Measurements from ENCODE around the gene FBXO24.

DNA sequence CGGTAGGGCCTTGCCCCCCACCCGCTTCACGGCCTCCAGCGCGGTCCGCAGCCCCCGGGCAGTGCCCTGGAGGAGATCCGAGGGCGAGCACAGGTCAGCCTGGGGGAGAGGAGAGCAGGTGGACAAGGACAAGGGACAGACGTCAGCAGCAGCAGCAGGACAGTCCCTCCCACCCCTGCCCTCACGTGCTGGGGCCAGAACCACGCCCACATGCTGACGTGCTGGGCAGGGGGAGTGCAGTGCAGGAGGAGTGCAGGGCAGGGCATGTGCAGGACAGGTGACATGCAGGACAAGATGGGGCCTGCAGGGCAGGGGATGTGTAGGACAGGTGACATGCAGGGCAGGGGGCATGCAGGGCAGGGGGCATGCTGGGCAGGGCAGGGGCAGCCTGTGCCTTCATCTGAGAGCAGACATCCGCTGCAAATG lies 10.9 kb upstream of the FBXO24 start:
- TF ChIP-seq POLR2A (IDR thresholded peaks at IDR 0.05; ENCODE audit: low read depth, low read length) (no peak; the same call in none of the 2 replicates), CREM (IDR thresholded peaks at IDR 0.05; ENCODE audit: low read depth) (no peak), EZH2 (IDR thresholded peaks at IDR 0.05; ENCODE audit: borderline replicate concordance, control insufficient read depth, low read depth, low read length) (no peak), SPI1 (IDR thresholded peaks at IDR 0.05; ENCODE audit: borderline replicate concordance, insufficient read depth, low read depth, low read length) (no peak), SMARCA5 (IDR thresholded peaks at IDR 0.05) (no peak), FOXM1 (IDR thresholded peaks at IDR 0.05; ENCODE audit: low read depth, low read length) (no peak)
- TF ChIP-seq, protein P1, sequence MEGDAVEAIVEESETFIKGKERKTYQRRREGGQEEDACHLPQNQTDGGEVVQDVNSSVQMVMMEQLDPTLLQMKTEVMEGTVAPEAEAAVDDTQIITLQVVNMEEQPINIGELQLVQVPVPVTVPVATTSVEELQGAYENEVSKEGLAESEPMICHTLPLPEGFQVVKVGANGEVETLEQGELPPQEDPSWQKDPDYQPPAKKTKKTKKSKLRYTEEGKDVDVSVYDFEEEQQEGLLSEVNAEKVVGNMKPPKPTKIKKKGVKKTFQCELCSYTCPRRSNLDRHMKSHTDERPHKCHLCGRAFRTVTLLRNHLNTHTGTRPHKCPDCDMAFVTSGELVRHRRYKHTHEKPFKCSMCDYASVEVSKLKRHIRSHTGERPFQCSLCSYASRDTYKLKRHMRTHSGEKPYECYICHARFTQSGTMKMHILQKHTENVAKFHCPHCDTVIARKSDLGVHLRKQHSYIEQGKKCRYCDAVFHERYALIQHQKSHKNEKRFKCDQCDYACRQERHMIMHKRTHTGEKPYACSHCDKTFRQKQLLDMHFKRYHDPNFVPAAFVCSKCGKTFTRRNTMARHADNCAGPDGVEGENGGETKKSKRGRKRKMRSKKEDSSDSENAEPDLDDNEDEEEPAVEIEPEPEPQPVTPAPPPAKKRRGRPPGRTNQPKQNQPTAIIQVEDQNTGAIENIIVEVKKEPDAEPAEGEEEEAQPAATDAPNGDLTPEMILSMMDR (IDR thresholded peaks at IDR 0.05 in 2 of 3, conservative IDR thresholded peaks at IDR 0.05 in 1 of 3; ENCODE audit: control insufficient read depth in 2 of 3, extremely low read depth in 1 of 3, insufficient read depth in 1 of 3, low read depth in 3 of 3, low read length in 3 of 3), result no peak
- TF ChIP-seq, protein P2, sequence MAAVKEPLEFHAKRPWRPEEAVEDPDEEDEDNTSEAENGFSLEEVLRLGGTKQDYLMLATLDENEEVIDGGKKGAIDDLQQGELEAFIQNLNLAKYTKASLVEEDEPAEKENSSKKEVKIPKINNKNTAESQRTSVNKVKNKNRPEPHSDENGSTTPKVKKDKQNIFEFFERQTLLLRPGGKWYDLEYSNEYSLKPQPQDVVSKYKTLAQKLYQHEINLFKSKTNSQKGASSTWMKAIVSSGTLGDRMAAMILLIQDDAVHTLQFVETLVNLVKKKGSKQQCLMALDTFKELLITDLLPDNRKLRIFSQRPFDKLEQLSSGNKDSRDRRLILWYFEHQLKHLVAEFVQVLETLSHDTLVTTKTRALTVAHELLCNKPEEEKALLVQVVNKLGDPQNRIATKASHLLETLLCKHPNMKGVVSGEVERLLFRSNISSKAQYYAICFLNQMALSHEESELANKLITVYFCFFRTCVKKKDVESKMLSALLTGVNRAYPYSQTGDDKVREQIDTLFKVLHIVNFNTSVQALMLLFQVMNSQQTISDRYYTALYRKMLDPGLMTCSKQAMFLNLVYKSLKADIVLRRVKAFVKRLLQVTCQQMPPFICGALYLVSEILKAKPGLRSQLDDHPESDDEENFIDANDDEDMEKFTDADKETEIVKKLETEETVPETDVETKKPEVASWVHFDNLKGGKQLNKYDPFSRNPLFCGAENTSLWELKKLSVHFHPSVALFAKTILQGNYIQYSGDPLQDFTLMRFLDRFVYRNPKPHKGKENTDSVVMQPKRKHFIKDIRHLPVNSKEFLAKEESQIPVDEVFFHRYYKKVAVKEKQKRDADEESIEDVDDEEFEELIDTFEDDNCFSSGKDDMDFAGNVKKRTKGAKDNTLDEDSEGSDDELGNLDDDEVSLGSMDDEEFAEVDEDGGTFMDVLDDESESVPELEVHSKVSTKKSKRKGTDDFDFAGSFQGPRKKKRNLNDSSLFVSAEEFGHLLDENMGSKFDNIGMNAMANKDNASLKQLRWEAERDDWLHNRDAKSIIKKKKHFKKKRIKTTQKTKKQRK (IDR thresholded peaks at IDR 0.05; ENCODE audit: low read depth, low read length), result no peak

Measured in GM12878 (cell line).